GM21723 (cell line): Measurements from ENCODE around the gene OXLD1.

Experiments
- ATAC-seq: cut with Tn5 transposase; IDR thresholded peaks from one replicate; pipeline ENCODE4 v1.9.1; 2021; ENCODE audit warnings: mild to moderate bottlenecking, moderate library complexity; ENCODE audit not compliant: unreplicated experiment

OXLD1 gene

DNA sequence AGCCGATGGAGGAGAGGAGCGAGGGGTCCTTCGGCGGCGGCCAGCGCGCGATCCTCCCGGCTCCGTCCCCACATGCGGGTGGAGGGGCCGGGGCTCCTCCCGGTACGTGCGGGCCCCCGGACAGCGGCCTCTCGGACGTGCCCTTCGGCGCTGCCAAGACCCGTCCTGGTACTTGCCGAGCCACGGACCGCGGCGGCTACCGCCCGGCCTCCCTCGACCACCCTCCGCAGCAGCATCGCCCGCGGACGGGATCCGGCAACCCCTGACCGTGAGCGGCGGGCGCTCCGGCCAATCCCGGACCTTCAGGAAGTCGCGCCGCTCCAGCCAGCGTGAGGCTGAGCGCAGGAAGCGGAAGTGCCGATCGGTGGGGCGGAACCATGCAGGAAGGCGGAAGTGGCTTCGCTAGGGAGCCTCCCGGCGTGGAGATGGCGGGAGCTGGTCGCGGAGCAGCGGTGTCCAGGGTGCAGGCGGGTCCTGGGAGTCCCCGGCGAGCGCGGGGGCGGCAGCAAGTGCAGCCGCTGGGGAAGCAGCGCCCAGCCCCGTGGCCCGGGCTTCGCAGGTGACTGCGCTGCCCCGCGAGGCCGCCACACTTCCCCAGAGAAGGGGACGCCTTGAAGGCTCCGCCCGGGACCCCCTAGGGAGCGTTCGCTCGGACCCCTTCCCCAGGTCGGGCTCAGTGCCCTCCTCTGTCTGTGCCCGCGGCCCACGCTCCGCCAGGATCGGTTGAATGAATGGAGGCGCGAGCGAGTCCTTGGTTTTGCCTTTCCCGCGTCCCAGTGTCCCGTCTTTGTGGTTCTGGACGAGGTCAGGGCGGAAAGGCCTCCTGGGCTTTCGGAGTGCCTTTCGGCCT lies at the start of gene OXLD1, which contains the start of gene CCDC137:
TSS of gene OXLD1 (minus strand) at position 264 of the 850 bp plus-strand sequence. CDS start at position 236, 28 bp downstream.
TSS of gene CCDC137 (plus strand) at position 396 of the 850 bp plus-strand sequence. CDS start at position 426, 30 bp downstream.
- peak; percentile 86 for ATAC-seq

DNA sequence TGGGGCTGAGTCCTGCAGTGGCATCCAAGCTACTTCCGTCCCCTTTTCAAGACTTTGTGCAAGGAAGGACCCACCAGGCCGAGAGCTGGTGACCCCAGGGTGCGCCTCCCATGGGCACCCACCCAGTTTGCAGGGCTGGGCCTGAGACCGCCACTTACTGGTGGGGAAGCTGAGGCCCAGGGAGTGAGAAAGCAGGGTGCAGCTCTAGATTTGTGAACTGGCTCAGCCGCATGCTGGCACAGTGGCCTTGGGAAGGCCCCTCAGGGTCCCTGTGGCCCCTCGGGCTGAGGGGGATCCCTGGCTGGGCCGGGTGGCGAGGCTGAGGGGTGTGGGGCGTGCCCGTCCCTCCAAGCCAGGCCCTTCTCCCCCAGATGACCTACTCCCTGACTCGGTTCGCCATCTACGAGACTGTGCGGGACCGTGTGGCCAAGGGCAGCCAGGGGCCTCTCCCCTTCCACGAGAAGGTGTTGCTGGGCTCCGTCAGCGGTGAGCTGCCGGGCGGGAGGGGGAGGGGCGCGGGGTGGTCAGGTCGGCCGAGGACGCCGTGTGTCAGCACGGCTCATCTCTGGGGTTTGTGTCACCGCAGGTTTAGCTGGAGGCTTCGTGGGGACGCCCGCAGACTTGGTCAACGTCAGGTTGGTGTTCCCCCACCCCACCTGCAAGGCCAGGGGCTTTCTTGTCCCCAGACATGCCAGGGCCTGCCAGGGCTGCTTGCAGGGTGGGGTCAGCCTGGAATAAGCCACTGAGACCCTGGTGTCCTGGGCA lies 48.9 kb upstream of the OXLD1 start:
- no peak for ATAC-seq

DNA sequence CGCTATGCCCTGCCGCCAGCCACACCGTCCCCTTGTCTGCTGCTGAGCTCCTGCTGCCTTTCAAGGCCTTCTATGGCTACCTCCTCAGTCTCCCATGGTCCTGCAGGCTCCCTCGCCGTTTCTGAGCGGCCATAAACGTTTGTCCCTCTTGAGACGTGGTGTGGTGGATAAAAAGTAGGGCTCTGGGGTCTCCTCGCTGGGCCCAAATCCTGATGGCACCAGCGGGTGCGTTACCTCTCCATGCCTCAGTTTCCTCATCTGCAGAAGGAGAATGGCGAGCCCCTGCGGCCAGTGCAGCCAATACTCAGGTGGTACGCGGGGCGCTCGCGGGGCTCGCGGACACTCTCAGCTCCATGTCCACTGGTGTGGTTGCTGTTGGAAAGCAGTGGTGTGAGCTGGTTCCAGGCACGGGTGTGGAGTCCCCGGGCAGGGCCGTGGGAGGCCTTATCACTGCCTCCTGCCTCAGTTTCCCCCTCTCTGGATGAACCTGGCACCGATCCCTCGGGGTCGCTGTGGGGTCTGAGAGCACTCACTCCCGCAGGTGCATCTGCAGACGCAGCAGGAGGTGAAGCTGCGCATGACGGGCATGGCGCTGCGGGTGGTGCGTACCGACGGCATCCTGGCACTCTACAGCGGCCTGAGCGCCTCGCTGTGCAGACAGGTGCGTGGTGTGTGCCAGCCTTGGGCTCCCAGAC lies 48.2 kb upstream of the OXLD1 start:
- ATAC-seq, result no peak

DNA sequence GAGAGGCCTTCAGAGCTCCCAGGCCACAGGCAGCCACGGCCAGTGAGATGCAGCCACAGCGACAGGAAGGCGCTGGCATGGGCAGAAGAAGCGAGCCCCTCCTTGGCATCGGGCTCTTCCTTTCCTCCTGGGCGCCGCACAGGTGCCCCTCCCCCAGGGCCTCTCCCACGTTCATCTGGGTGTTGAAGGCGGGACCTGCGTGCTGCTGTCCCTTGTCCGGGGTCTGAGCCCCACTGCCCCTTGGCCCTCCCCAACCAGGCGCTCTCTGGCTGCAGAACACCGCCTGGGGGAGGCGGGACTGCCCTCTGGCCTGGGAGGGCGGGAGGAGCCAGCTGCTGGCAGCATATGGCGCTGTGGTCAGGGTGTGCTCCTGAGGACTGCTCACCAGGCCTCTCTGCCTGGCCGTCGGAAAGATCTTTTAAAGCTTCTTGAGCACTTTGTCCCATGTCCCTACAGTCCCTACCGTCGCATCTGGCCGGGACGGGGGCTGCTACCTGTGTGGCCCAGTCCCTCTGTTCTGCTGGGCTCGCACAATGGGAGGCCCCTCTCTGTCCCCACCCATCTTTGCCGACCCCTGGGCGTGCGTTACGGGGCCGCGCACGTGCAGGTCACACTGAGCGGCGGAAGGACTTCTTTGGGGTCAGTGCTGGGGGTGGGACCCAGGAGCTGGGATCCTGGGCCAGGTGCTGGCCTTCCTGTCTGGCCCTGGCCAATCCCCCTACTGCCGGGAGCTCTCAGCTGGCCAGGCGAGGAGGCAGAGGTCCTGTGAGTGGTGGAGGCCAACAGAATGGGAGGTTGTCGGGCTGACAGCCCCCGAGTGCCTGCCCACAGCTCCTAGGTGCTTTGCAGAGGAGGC lies 47.4 kb upstream of the OXLD1 start:
- ATAC-seq, result no peak

DNA sequence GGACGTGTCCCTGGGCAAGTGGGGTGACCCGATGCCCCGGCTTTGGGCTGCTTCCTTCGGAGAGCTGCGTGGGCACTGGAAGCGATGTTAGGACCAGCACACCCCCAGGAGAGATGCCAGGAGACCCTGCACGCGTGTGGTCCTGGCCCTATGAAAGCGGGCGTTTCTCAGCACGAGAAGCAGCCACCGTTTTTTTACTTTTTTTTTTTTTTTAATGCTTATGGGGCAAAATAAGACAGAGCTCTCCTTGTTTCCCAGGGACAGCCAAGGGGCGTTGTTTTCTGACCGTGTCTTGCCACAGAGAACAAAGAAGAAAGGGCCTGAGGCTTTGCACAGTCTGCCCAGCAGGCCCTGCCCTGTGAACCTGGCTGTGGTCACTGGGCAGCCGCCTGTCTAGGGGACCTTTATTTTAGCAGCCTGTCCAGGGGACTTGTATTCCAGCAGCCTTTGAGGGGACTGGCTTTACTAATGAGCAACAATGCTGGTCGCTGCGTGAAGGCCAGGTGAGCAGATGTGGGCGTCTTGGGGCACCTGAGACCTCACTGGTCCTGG lies 46.7 kb upstream of the OXLD1 start:
- ATAC-seq, result no peak

DNA sequence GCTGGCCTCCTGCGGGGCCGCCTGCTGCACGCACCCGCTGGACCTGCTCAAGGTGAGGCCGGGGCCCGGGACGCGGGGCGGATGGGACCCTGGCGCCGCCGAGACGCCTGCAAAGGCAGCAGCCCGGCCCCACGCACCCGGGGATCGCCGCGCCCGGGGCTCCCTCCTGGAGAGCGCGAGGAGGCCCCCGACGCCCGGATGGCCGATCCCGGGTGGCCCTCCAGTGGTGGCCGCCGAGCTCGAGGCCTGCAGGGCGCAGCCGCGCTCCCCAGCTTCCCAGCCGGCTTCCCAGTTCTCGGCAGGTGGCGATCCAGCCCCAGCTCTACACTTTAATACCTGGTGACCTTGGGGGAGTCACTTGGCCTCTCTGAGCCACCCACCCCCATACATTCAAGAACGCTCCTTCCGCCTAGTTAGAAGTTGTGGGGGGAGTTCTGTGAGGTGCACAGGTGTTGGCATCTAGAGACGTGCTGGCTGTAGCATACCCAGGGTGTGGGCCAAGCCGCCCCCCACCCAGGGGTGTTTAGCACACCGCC lies 46.1 kb upstream of the OXLD1 start:
- peak; percentile 15 for ATAC-seq

DNA sequence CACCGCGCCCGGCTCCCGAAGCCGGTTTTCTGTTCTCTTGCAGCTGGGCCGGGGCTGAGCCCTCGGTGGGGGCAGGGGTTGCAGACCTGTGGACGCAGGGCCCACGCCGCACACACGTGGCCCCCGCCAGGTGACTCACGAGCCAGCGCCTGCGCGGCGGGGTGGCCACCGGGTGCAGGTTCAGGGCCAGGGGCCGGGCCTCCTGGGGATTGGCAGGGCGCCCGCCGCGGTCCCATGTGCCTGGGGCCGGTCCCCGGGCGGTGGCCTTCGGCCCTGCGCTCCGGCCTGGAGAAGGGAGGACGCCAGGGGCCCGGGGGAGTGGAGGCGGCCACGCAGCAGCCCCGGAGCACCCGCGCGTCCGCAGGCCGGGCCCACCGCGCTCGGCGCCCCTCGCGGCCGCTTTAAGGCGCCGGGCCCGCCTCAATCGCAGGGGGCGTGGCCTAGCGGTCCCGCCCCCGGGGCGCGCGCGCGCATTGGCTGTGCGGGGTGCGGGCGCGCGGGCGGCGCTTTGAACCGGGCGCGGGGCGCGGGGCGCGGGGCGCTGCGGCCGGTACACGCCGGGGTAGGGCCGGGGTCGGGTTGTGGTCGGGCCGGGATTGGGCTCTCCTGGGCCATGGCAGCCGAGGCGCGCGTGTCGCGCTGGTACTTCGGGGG lies 45.5 kb upstream of the OXLD1 start, which contains the start of gene SLC25A10:
TSS of gene SLC25A10 (plus strand) at position 471 of the 654 bp plus-strand sequence. CDS start at position 614, 143 bp downstream.
- ATAC-seq, result peak; percentile 63

DNA sequence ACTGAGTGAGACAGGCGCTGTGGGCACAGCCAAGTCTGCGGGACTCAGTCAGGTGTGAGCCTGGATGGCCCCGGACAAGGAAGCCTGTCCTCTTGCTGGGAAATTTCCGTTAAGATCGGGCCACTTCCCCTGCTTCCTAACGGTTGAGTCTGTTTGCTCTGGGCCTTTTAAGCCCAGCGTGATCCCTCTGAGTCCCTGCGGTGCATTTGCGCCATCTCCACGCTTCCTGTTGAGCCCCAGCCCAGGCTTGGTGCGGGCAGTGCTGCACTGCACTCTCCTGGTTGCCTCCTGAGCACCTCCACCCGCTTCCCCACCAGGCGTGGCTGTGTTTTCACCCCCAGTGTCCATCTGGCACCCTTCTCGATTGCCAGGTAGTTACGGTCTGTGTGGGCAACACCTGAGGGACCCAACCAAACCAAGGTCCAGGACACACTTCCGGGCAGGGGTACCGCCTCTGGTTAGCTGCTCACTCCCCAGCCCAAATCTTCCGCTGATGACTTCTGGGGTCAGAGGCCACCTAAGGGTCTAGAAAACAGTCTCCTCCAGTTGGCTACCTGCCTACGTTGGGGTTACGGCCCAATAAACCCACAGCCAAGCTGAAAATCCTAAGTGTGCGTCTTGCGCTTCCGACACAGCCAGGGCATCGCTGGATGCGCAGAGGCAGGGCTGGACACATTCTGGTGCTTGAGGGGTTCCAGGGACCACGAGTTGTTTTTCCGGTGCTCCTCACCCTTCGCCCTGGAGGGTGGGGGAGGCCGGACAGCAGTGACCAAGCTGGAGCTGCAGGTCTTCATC lies 44.3 kb upstream of the OXLD1 start:
- no peak for ATAC-seq

DNA sequence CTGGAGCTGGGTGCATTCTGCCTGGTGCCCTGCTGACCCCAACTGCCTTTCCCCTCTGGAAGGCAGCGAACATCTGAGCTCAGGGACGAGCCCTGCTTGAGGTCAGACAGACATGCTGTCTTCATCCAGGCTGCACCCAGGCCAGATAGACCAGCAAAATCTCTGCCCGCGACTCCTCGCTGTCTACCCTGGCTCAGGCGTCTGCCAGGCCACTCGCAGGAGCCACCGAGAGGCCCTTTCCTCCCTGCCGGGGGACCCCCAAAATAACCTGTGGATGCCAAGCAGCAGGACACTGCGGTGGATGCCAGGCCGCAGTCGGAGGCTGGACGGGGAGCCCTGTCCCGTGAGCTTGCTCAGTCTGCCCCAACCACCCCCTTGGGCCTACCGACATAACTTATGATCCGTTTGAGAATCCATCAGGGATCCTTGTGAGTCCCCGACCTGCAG lies 42.4 kb upstream of the OXLD1 start:
- no peak for ATAC-seq

DNA sequence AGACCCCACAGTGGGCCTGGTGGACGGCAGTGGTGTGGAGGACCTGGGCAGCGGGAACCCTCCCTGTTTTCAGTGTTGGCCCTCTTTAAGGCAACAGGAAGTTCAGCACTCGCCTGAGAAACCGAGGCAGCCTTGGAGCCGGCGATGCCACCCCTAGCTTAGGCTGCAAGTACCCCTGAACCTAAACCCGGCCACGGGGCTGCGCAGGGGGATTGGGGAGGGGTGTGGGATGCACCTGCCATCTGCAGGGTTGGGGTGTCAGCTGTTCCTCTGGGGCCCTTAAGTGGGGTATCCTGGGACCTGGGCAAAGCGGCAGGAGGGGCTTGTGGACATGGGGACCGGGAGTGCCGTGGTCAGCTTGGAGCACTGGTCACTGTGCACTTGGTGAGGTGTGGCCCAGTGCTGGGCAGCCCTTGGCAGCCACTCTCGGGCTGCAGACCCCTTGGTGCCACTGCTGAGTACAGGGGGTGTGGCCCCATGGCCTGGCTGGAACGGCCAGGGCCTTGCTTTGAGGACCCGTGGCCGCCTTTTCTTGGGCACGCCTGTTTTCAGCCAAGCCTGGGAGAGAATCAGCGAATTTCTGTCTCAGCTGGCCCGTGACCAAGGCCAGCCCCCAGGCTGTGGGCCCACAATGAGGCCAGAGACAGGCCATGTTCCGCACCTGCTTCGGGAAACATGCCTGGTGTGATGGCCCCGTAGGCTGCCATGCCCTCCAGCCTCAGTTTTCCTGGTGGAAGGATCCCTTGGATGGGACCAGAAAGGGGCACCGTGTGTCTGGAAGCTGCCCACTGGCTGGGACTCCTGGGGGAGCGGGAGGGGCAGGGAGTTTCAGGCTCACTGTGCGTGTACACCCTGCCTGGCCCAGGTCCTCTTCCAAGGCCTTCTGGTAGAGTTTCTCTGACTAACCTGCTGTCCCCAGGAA lies 41.6 kb upstream of the OXLD1 start:
- ATAC-seq, result no peak

DNA sequence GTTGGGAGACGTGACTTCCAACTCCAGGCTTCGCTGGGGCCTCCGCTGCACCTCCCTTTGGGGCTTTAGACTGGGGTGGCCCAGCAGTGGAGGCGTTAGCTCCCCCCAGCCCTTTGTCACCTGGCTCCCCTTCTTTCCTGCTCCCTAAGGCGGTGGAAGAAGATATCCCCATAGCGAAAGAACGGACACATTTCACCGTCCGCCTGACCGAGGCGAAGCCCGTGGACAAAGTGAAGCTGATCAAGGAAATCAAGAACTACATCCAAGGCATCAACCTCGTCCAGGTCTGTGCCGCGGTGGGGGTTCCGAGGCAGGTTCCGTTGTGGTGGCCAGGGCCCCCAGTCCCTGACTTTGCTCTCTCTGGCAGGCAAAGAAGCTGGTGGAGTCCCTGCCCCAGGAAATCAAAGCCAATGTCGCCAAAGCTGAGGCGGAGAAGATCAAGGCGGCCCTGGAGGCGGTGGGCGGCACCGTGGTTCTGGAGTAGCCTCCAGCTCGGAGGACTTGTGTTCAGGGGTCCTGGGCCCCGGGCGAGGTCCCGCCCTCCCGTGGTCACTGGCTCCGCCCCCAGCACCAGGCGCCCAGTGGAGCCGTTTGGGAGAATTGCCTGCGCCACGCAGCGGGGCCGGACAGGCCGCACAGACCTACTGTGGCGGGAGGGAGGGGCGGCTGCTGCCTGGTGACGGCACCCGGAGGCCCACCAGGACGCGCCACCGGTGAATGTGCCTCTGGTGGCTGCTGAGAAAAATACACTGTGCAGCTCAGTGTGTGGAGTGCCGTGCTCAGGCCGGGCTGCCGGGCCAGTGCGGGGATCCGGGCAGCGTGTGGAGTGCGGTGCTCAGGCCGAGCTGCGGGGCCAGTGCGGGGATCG lies 40.6 kb upstream of the OXLD1 start:
- no peak for ATAC-seq

DNA sequence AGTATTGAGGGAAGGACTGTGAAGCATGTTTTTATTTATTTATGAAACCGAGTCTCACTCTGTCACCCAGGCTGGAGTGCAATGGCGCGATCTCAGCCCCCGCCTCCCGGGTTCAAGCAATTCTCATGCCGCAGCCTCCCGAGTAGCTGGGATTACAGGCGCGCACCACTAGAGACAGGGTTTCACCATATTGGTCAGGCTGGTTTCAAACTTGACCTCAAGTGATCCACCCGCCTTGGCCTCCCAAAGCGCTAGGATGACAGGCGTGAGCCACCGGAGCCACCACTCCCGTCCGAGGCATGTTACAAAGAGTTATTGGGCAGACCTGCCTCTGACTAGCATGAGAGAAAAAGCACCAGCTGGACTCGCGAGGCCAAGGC lies 39.8 kb upstream of the OXLD1 start:
- ATAC-seq, result no peak

DNA sequence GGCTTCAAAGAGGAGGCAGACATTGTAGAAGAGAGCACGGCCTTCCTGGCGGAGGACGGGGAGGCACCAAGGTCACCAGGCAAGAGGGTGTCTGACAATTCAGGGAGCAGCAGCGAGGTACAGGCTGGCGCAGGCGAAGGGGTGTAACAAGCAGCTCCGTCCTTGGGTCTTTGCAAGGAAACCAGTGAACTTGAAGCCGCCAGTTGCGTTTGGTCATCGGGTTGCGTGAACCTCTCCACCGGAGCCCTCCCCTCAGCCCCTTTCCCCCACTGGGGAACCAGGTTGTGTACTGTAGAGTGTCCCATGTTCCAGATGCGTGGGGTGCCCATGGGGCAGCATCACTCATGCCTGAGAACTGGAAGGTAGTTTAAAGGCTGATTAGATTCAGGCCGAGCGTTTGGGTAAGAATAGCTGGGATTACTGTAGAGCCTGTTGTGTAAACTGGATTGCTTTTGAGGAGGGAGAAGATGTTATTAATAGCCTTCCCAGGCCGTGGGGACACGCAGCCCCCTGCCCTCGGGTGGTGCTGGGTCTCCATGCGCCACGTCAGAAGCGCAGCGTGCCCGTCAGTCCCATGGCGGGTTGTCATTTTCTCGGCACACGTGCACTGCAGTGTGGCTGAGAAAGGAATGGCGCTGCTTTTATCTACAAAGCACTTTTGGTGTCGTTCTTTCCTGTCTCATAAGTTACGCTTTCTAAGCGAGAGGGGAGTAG lies 39.3 kb upstream of the OXLD1 start:
- ATAC-seq, result no peak

DNA sequence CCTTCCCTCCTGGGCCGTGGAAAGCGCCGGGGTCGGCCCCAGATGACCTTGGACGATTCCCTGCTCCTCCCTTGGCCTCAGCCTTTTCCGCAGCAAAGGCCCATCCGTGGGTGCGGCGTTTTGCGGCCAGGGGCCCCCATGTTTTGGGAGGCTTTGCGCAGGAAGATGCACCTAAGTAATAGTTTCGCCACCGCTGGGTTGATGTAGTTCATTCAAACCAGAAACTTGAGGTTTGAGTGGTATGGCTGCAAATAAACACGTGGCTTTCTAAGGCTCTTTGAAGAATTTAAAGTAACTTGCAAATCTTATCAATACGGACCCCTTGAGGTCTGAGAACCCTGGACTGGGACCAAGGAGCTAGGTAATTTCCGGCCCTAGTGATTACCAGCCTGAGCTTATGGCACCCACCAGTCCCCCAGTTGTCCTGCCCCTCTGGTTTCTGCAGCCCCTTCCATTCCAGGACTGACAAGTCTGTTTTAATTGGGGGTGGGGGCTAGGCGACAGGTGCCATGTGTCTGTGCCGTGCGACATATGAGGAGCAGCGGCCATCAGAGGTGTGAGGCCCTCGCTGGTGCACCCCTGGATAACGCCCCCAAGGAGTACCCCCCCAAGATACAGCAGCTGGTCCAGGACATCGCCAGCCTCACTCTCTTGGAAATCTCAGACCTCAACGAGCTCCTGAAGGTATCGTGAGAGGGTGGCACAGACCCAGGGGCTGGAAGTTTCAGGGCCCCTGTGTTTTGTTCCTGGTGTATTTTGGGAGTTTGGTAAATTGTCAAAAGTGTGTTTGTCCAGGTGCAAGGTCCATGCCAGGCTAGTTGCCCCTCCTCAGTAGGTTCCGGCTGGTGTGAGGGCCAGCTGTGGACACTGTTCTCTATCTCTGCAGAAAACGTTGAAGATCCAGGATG lies 37.6 kb upstream of the OXLD1 start:
- ATAC-seq, result no peak
